HG02678 (cell line): Measurements from ENCODE around the gene YY1AP1.
"Not testable (repeated sequence)": the region's sequence is repeated elsewhere in the genome, so short reads cannot be mapped to it uniquely, and the experiment has no call there.

Experiments used
- ATAC-seq: cut with Tn5 transposase; IDR thresholded peaks from one replicate; pipeline ENCODE4 v1.9.1; 2021; ENCODE audit warnings: mild to moderate bottlenecking, moderate library complexity; ENCODE audit not compliant: unreplicated experiment

YY1AP1 gene, protein sequence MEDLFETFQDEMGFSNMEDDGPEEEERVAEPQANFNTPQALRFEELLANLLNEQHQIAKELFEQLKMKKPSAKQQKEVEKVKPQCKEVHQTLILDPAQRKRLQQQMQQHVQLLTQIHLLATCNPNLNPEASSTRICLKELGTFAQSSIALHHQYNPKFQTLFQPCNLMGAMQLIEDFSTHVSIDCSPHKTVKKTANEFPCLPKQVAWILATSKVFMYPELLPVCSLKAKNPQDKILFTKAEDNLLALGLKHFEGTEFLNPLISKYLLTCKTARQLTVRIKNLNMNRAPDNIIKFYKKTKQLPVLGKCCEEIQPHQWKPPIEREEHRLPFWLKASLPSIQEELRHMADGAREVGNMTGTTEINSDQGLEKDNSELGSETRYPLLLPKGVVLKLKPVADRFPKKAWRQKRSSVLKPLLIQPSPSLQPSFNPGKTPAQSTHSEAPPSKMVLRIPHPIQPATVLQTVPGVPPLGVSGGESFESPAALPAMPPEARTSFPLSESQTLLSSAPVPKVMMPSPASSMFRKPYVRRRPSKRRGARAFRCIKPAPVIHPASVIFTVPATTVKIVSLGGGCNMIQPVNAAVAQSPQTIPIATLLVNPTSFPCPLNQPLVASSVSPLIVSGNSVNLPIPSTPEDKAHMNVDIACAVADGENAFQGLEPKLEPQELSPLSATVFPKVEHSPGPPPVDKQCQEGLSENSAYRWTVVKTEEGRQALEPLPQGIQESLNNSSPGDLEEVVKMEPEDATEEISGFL

GRCh38 chr1:155688324-155689080, at the start of gene YY1AP1:
TSS of gene YY1AP1 (minus strand) at chr1:155688774. CDS start at chr1:155680436, 8,338 bp downstream.
- peak; percentile 81 for ATAC-seq

DNA sequence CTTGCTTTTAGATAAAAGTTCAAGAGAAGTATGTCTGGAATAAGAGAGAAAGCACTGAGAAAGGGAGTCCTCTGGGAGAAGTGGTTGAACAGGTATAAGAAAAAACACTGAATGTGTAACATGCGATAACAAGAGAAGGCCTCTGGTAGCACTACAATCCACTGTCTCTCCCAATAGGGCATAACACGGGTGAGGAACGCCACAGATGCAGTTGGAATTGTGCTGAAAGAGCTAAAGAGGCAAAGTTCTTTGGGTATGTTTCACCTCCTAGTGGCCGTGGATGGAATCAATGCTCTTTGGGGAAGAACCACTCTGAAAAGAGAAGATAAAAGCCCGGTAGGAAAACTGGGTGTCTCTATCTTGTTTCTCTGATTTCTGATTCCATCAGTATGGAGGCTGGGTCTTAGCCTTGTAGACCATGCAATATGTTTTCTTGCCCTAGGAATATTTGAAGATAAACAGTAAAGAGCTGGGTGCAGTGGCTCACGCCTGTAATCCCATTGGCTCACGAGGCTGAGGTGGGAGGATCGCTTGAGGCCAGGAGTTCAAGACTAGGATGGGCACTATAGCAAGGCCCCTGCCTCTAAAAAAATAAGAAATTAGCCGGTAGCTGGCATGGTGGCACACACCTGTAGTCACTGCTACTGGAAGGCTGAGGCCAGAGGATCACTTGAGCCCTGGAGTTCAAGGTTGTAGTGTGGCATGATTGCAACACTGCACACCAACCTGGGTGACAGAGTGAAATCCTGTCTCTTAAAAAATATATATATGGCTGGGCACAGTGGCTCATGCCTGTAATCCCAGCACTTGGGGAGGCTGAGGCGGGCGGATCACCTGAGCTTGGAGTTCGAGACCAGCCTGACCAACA, 40.7 kb upstream of the YY1AP1 start:
- no peak for ATAC-seq

DNA sequence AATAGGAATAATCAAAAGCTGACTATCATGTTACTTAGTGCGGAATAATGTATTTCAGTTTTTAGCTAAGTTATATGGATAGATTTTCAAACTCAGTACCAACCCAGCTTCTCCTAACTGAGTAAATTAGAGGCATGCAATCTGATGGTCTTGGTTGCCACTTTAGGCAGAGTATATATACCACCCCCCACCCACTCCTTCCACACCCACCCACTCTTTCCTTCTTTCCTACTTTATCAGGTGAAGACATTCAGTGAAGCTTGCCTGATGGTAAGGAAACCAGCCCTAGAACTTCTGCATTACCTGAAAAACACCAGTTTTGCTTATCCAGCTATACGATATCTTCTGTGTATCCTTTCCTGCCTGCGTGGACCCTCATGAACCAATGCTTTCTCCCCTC, 36.6 kb upstream of the YY1AP1 start:
- ATAC-seq, result no peak

DNA sequence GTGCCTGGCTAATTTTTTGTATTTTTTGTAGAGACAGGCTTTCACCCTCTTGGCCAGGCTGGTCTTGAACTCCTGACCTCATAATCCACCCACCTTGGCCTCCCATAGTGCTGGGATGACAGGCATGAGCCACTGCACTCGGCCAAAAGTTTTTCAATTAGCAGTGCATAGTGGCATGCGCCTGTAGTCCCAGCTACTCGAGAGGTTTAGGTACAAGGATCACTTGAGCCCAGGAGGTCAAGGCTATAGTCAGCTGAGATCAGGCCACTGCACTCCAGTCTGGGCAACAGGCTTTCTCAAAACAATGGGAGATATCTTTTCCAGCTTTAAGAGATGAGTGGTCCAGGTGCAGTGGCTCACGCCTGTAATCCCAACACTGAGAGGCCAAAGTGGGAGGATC, 31.1 kb upstream of the YY1AP1 start:
- no peak for ATAC-seq

DNA sequence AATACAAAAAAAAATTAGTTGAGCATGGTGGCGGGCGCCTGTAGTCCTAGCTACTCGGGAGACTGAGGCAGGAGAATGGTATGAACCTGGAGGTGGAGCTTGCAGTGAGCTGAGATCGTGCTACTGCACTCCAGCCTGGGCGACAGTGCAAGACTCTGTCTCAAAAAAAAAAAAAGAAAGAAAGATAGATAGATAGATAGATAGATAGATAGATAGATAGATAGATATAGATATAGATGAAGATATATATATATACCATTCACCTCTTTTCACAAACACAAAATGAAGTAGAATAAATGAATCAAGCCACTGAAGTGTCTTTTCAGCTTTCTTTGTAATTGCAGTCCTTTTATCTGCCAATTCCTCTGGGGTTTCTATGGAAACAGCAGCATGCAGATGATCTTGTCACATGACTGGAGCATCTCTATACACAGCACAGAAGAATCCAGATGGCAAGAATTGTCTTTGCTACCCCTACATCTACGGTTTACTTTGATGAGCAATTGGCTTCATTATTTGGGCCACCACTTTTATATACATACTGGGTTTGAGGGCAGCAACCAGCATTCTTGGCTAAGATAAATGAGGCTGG, 30.0 kb upstream of the YY1AP1 start:
- ATAC-seq, result not testable (repeated sequence)

DNA sequence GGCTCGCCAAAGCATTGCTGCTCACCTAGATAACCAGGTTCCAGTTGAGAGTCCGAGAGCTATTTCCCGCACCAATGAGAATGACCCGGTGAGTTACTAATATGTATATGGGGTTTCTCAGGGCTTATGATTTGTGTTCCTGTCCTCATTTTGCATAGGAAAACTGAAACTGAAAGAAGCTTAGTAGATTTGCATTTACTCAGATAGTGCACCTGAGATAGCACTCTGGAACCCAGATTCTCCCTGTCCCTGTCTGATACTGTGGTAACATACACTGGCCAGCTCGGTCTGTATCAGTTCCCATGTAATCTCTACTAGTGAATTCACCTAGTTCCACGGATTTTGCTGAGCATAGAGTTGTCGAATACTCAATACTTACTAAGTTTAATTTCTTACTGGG, 28.5 kb upstream of the YY1AP1 start:
- peak; percentile 85 for ATAC-seq

DNA sequence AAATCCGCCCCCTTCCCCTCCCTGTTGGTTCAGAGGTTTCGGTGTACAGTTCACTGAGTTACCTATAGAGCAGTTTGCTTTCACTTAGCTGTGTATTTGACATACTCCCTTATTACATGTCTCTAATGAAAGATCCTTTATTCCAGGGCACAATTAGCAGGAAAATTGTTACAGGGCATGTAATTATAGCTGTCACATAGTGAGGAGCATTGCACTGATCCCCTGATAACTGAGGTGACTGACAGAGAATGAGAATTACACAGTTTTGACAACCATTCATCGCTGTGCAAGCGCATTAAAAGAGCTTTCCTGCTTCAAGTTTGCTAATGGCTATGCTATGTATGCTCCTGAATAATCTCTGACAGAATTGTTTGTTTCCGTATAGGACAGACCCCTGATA, 27.2 kb upstream of the YY1AP1 start:
- ATAC-seq, result no peak

GRCh38 chr1:155715056-155715455, 26.5 kb upstream of the YY1AP1 start:
- ATAC-seq, result not testable (repeated sequence)

GRCh38 chr1:155713075-155713474, 24.5 kb upstream of the YY1AP1 start:
- no peak for ATAC-seq

DNA sequence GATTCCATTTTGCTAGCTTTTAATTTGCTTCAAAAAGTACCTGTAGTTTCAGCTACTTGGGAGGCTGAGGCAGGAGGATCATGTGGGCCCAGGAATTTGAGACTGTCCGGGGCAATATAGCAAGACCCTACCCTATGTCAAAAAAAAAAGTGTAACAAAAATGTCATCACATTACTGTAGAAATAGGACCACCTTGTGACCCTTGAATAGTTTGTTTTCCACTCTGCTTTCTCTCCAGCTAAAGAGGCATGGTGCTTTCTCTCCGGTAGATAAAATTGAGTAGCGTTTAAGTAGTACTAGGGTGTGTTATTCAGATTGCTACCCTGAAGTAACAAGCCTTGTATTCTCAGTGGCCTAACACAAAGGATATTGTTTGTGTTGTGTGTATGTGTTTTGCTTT, 24.1 kb upstream of the YY1AP1 start:
- not testable (repeated sequence) for ATAC-seq

GRCh38 chr1:155711457-155711856, 22.9 kb upstream of the YY1AP1 start:
- ATAC-seq, result not testable (repeated sequence)

- ATAC-seq, result no peak
These were observed 20.8 kb upstream of the YY1AP1 start for GRCh38 chr1:155709391-155709790.

DNA sequence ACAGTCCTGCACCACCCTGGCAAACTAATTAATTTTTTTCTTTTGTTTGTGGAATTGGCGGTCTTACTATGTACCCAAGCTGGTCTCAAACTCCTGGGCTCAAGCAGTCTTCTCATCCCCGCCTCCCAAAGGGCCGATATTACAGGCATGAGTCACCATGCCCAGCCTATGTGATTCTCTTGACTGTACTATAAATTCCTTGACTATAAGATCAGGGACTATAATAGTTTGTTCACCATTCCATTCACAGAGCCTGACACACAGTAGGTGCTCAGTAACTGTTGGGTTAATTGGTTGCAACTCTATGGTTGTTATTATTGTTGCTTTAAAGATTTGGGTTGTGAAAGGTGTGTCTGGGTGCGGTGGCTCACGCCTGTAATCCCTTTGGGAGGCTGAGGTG, 17.6 kb upstream of the YY1AP1 start:
- no peak for ATAC-seq

- ATAC-seq, result not testable (repeated sequence)
These were observed 15.8 kb upstream of the YY1AP1 start for GRCh38 chr1:155704414-155704813.

DNA sequence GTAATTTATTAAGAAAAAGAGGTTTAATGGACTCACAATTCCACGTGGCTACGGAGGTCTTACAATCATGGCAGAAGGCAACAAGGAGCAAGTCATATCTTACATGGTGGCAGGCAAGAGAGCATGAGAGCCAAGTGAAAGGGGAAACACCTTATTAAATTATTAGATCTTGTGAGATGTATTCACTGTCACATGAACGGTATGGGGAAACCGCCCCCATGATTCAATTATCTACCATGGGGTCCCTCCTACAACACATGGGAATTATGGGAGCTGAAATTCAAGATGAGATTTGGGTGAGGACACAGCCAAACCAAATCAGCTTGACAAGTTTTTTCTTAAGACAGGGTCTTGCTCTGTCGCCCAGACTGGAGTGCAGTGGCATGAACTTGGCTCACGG, 14.6 kb upstream of the YY1AP1 start:
- no peak for ATAC-seq

DNA sequence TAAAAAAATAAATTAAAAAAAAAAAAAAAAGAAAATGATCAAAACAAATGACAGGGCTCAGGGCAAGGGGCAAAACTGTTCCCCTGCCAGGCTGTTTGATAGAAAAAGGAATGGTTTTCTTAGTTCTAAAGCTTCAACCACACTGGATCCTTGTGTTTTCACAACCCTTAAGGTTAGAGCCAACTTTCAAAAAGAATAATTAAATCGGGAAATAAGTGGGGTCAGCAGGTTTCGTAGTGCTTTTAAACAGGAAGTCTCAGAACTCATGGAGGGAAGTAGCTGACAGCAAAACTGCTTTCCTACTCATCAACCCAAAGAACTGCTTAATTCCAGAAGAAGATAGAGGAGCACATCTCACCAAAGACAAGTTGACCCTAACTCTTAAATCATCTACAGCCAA, 13.1 kb upstream of the YY1AP1 start:
- ATAC-seq, result not testable (repeated sequence)

- not testable (repeated sequence) for ATAC-seq
These were observed 10.5 kb upstream of the YY1AP1 start for GRCh38 chr1:155699062-155699461.

DNA sequence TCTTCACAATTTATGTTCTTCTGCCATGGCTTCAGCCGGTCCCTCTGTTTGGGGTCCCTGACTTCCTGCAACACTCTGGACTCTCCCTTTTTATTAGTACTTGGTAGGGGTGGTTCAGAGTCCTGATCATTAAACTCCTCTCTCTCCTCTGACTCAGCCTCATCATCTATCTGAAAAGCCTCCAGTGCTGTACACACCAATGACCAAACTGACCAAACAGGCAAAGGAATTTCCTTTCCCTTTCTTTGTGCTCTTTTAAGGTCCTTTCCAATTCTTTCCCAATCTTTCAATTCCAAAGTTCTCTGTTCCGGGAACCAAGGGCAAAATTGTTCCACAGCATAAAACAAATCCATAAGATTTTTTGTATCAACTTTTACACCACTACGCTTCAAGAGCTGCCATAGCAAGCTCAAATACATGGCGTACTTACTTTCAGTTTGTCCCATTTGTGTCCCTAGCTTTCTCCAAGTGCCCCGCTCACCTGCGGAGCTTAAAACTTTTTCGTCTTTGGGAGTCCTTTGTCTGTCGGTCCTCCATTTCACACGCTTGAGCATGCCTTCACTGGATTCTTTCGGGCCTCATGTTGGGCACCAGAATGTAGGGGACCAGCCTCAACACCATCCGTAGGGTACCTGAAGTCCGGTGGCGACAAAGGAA, 9.9 kb upstream of the YY1AP1 start:
- no peak for ATAC-seq

GRCh38 chr1:155697616-155698015, 9.0 kb upstream of the YY1AP1 start:
- not testable (repeated sequence) for ATAC-seq

DNA sequence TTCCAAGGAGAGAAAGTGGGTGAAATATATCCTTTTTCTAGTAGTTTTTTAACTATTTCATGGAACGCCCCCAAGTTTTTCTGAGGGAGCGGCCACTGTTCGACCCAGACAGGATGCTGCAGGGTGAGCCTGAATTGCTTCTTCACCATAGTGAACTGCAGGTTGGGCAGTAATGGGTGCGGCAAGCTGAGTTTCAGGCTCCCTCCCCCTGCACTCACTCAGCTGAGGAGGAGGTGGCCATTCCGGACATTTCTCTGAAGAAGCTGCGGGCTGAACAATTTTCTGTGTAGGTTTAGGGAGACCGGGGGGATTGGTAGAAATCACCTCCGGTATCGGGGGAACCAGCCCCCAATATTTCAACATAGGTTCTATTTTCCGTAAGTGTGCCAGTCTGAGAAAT, 8.5 kb upstream of the YY1AP1 start:
- no peak for ATAC-seq
